GM21717 (cell line): ENCODE measurements around the gene WASL.
A peak's percentile ranks its signal among the peaks of the same experiment; 100 is the strongest.
"Not testable (repeated sequence)": the region's sequence is repeated elsewhere in the genome, so short reads cannot be mapped to it uniquely, and the experiment has no call there.

Experiments used
- ATAC-seq: cut with Tn5 transposase; IDR thresholded peaks from one replicate; pipeline ENCODE4 v1.9.1; 2021; ENCODE audit warnings: mild to moderate bottlenecking, moderate library complexity; ENCODE audit not compliant: unreplicated experiment

Gene WASL

DNA sequence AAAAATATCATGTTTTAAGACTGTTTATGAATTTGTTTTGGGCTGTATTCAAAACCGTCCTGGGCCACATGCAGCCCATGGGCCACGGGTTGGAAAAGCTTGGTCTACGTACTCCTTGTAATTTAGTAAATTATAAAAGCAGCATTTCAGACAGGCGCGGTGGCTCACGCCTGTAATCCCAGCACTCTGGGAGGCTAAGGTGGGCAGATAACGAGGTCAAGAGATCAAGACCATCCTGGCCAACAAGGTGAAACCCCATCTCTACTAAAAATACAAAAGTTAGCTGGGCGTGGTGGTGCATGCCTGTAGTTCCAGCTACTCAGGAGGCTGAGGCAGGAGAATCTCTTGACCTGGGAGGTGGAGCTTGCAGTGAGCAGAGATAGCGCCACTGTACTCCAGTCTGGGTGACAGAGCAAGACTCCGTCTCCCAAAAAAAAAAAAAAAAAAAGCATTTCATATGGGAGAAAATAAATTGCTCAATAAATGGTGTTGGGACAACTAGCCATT is 11.6 kb downstream of the WASL start:
- not testable (repeated sequence) for ATAC-seq

DNA sequence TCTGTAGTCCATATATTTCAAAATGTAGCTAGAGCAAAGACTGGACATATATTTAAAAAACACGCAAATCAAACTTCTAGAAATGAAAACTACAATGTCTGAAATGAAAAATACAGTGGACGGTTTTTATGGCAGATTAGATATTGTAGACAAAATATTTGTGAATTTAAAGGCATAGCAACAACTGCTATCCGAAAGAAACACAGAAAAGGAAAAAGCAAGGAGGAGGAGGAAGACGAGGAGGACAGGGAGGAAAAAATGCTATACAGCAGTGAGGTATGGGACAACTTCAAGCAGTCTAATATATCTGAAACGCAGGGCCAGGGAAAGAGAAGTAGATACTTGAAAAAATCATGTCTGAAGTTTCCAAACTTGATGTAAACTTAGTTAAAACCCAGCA is 13.3 kb downstream of the WASL start:
- no peak for ATAC-seq

DNA sequence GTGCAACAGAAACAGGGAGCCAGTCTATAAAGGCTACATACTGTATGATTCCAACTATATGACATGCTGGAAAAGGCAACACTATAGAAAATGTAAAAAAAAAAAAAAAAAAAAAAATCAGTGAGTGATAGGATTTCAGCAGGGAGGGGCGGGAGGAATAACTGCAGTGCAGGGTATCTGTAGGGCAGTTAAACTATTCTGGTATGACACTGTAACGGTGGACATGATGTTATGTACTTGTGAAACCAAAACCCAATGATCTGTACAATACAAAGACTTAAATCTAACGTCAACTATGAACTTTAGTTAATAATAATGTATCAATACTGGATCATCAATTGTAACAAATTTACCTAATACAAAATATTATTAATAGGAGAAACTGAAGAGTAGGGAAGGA is 14.3 kb downstream of the WASL start:
- no peak for ATAC-seq

DNA sequence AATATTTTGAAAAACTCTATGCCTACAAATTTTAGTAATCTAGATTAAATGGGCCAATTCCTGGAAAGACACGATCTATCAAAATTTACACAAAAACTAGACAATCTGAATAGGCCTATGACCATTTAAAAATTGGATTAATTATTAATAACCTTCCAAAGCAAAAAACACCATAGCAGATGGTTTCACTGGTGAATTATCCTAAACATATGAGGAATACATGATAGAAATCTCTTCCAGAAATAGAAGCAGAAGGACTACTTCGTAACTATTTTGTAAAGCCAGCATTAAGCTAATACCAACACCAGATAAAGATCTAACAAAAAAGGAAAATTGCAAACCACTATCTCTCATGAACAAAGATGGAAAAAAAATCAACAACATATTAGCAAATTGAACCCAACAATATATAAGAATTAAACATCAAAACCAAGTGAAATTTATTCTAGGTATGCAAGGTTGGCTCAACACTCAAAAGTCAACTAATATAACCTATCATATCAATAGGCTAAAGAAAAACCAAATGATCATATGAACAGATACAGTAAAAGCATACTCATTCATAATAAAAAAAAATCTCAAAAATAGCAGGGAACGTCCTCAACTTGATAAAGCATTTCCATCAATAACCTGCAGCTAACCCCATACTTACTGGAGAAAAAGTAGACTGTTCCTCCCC is 16.3 kb downstream of the WASL start:
- no peak for ATAC-seq

DNA sequence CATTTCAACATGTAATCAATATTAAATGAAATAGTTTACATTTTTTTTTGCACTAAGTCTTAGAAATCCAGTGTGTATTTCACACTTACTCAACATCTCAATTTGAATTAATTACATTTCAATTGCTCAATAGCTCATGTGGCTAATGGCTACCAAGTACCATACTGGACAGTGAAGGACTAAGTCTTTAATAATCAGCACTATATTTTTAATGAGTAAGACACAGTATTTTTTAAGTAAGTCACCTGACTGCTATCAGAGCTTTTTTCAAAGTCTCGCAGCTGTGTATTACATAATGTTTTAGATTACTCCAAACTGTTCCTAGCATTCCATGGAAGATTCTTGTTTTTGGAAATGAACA is 19.6 kb downstream of the WASL start:
- ATAC-seq: no peak

DNA sequence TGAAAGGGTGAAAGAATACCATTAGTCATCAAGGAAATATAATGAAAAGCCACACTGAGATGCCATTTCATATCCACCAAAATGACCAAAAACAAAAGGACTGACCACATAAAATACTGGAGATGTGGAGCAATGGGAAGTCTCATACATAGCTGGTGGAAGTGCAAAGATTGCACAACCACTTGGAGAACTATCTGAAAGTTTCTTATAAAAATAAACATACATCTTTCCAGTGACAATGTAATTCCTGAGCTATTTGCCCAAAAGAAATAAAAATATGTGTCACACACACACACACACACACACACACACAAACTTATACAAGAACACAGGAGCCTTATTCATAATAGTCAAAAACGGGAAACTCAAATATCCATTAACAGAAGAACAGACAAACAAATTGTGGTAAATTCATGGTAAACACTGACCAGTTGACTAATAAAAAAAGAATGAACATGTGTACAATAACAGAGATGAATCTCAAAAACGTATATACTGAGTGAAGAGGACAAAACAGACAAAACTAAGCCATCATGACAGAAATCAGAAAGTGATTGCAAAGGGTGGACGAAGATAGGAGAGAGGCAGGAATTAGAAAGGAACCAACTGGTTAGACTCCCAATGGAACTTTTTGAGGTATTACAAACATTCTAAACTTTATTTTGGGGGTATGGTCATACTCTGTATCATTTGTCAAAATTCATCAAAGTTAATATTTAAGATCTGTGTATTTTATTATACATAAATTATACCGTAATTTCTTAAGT is 21.5 kb downstream of the WASL start:
- no peak for ATAC-seq

DNA sequence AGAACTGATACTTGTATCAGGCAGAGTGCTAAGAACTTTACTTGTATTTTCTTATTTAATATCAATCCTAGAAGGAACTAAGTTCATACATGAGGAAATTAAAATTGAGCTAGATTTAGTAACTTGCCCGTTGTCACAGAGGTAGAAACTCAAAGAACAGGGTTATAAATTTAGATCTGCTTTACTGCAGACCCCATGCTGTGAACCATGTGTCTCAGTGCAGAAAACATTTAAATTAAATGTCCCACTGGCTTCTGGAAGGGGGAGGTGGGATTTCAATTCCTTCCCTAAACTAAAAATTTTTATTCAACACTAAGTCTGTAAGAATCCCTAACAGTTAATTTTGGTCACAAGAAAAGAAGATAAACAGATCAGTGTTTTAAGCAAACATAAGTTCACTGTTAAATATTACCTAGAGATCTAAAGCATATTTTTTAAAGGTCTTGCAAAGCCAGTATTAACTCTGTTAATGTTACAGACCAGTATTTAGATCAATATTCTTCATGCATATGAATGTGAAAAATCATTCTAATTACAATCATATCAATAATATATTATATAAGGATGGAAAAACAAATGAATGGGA is 23.1 kb downstream of the WASL start:
- ATAC-seq: no peak

DNA sequence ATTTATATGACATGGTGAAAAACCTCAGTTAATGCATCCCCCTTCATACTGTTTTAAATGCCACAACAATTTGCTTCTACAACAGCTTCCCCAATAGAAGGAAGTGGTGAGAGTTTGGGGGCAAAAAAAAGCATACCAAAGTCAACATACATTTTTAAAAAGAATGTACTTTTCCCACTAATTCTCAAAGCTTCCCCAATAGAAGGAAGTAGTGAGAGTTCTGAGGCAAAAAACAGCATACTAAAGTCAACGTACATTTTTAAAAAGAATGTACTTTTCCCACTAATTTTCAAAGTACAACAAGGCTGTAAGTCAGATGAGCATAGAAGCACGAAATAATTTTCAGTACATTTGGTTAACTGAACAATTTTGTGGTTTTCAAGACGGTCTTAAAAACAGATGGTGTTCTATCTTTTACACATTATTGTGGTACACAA is 24.0 kb downstream of the WASL start:
- ATAC-seq: no peak

DNA sequence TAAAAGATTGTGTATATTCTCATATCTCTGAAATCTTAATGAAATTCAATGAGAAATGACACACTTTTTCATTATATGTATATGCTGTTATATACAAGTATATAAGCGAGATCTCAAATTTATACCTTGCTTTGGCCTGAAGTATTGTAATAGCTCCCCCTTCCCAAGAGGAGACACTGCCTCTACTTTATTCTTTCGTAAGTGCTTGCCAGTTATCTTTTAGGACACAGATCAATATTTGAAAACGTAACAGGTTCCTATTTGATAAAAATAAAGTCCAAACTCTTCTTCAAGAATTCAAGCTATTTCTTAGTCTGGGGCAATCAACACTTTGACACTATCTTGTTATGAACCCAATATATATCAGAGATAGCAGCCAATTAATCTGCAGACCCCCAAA is 24.9 kb downstream of the WASL start:
- no peak for ATAC-seq

DNA sequence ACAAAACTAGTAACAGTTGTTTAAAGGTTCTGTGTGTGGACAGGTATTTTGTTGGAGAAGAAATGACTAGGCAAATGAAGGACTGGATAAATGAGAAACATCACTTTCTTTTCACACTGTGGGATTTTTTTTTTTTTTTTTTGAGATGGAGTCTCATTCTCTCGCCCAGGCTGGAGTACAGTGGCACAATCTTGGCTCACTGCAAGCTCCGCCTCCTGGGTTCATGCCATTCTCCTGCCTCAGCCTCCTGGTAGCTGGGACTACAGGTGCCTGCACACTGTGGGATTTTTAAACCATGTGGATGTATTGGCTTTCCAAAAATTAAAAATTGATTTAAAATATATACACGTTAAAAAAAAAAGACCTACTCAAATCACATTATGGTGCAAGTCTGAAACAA is 28.3 kb downstream of the WASL start:
- not testable (repeated sequence) for ATAC-seq

DNA sequence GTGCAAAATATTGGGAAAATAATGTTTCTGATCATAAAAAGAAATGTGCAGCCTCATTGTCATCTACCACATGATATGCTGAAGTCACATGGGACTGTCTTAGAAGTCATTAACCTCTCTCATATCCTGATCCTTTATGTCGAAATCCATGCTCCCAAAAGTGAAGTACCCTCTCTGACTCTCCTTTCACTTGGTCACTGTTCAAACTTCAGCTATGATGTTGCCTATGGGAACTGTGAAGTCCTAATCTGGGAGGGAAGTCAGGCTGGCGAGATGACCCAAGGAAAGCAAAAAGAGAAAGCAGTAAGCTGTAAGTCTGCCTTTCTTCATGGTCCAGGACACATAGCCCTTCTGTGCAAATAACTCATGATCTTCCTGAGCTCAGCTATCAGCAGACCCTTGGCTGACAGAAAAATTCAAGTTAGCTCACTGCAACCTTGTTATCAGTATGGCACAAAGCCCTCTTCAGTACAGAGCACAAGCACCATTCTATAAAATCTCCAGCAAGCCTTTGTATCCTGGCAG is 29.5 kb downstream of the WASL start:
- no peak for ATAC-seq

DNA sequence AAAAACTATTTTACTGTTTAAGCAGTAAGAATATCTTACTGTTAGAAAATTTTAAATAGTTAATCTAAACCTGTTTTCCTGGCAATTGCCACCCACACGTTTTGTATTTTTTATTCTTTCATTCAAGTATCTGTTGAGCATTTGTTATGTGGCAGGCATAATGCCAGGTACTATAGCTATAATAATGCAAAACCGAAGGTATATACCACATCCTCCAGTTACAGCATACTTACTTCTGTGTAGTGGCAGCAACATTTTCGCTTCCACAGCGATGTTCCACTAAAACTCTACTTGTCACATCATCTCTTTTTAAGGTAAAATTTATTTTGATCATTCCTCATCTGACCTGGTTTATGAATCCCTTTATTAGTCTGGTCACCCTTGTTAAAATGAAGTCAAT is 30.0 kb downstream of the WASL start:
- no peak for ATAC-seq

DNA sequence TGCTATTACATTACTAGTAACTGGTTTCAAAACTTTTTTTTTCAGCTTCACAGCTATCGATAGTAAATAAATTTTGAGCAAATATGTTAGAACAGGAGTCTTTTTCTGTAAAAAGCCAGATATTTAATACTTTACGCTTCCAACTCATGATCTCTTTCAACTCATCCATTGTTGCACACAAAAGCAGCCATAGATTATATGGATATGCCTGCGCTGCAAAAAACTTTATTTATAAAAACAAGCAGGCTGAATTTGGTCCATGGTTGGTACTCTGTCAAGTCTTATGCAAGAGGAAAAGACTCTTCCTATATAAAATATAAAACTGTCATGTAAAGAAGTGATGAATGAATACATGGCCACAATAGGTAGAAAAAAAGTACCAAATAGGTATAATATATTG is 31.1 kb downstream of the WASL start:
- no peak for ATAC-seq

DNA sequence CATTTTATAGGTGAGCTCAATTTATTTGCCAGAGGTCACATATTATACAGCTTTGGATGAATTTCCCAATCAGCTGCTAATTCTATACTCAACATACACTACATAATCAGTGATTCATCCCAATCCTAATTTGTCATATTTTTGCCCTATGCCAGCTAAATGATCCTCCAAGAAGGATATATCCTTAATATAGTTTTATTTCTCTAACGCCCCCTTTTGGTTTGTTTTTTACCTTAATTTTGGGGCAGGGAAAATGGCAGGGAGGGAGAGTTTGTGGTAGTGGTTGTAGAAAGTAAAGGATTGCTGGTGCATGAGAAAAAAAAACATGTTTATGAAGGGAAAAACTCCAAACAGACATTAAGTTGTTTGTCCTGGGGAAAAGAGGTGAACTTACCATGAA is 31.9 kb downstream of the WASL start:
- no peak for ATAC-seq

DNA sequence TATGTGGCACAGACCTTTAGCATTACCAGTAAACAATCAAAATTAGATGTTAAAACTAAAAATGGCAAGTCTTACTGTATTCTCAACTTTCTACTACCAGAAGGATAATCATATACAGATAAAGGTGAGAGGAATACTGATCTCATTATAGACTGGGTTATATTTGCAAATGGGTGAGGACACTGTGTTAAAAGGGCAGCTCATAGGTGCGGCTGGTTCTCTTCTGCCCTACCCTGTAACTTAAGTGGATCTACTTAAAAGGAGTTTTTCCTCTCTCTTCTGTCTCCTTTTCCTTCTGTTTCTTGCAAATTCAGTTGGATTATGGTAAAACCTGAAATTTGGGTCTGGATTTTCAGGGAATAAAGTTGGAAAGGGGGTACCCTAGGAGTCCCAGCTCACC is 33.0 kb downstream of the WASL start:
- ATAC-seq: no peak

DNA sequence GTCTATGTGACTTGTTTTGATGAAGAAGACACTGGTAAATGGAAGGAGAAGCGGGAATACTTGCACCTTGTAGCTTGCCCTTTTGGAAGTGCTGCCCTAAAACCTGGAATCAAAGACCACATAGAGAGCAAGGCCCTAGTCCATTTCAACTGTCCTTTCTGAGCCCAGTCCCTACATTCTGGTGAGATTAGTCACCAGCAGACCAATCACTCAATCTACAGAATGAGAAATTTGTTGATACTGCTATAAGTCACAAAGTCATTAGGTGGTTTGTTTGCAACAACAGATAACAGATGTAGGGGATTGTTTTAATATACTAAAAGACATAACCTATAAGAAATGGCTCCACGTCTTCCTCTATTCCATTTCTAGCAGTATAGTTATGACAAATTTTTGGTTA is 33.6 kb downstream of the WASL start:
- ATAC-seq: no peak

DNA sequence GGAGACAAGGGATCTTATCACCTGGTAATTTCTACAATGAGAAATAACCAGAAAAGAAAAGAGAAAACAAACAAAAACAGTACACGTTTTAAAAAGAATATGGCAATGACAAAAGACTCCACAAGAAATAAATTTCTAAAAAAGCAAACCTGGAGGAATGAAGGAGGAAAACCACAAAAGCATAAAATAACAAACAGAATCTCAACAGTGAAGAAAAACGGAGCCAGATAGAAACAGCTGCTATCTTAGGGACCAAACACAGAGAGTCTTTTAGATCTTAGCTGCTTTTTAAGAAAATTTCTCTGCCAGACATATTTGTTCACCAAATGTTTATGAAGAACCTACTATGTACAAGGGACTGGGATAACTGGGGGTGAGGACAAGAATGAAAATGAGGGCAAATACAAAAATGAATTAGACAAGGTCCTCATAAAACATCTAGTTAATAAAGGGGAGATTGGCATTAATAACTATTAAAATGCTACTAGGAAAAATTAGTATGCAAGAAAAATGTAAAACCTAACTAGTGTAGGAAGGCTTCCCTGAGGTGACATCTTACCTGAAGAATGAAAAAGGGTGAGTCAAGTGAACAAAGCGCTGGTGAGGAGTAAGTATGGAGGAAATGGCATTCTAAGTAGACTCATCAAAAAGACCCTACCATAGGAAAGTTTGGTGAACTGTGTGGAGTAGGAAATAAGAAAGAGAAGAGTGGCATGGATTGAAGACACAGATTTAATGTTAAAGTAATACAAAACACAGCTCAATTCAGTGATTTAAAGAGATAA is 34.3 kb downstream of the WASL start:
- no peak for ATAC-seq

DNA sequence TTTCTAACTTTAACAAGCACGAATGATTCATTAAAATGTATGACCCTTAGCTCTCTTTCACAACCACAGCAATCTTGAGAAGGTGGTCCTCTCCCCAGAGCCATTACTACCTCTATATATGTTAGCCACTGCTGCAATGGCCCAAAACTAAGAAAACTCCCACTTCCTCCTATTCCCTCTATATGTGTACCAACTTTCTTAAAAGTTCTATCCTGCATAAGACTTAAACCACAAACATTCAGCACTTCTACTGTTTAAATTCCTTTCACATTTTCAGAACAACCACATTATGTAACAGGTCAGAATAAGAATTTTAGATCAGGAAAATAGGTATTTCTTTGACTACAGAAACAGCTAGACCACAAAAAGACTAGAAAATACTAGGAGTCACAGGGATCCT is 36.2 kb downstream of the WASL start:
- peak; percentile 45 for ATAC-seq

DNA sequence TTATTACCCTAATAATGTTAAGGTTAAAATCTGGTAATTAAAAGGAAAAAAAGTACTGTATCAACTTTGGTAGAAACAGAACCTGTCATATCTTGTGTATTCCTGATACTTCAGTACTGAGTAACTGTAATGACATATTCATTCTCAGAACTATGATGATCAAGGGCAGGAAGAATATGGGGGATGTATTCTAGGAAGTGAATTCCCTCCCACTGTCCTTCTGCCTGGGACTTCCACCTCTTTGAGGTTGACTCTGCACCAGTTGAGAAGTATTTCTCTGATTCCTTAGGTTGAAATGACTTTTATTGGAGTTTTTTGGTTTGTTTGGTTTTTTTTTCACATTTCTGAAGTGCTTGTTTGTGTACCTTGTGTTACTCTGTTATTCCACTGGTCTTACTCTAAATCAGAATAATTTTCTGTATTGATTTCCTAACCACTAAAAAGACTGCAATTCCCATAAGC is 36.9 kb downstream of the WASL start:
- peak; percentile 42 for ATAC-seq

DNA sequence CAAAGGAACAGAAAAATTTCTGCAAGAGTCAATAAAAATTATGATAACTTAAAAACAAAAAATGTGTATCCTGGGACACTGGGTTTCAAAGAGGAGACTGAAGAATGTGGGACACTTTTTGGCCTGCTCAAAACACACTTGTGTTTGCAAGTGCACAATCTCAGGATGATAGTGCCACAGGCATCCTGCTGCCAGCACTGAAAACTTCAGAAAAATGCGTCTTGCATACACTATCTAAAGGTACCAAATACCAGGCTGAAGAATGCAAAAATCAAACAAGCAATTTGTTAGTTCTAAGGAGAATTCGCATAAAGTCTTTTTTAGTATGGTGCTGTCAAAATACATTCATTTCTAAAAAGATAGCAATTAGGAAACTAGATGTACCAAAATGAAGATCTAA is 38.1 kb downstream of the WASL start:
- no peak for ATAC-seq

DNA sequence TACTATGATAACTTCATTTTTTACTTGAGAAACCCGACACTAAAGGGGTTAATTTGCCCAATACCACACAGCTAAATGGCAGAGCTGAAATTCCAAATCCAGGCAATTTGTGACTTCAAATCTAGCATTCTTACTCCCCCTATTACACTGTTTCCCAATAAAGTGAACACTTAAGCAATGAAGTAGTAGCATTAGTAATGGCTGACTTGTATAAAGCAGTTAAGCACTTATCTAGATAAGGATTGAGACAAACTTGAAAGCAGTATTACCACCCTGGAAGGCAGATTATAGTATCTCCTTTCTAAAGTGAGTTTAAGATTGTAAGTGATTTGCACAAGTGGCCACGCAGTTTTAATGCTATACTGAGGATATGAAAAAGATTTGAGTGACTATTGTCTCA is 39.3 kb downstream of the WASL start:
- no peak for ATAC-seq
